H1 (cell line): ENCODE measurements around the gene RERE. TPM values are rescaled to one million over a fixed set of nuclear protein-coding genes. Genes with fewer than 3 reads are reported as not detected.

Source experiments
- BRCA1 ChIP-seq: IDR thresholded peaks from 2 replicates; pipeline ENCODE4 v1.6.1; 2012; ENCODE audit warnings: low read depth, low read length, improper control_type of control experiment
- TAF7 ChIP-seq: optimal IDR thresholded peaks from 2 replicates; pipeline ENCODE3; 2011; ENCODE audit warnings: low read depth, mild to moderate bottlenecking, inconsistent platforms, low read length, moderate library complexity, borderline replicate concordance
- polyA plus RNA-seq, 7 experiments: library from polyadenylated mRNA; depleted of rRNA in 3 of 7; stranded (reverse) in 5 of 7; unstranded in 2 of 7; fragments of >200 nt in 5 of 7; fragments of 200-250 nt in 2 of 7; gene quantifications; 1 replicate in 5 of 7; 2 replicates in 1 of 7; 4 replicates in 1 of 7; pipeline versions ENCODE4 v1.2.1 to v1.2.3, GENCODE V29; 2011 to 2013; ENCODE audit warnings: missing spikeins in 2 of 7, mixed read lengths in 2 of 7
- total RNA-seq: library from RNA; stranded (reverse); fragmentation: NEBNext Ultra II Directional; extraction: Animal tissue kit (Norgen Biotek cat#: 25700); gene quantifications from 2 replicates; pipeline ENCODE4 v1.2.1, GENCODE V29; 2021
- TF ChIP-seq, protein P1 (sequence below): IDR thresholded peaks from 2 replicates; pipeline ENCODE4 v1.6.1; 2012; ENCODE audit warnings: inconsistent platforms

RERE gene
- total and polyA plus RNA-seq, 2 of the 8 experiments (the other 6 are each of a cell fraction or from before 2014, with no cell fraction given) = 15.3 to 142 TPM

DNA sequence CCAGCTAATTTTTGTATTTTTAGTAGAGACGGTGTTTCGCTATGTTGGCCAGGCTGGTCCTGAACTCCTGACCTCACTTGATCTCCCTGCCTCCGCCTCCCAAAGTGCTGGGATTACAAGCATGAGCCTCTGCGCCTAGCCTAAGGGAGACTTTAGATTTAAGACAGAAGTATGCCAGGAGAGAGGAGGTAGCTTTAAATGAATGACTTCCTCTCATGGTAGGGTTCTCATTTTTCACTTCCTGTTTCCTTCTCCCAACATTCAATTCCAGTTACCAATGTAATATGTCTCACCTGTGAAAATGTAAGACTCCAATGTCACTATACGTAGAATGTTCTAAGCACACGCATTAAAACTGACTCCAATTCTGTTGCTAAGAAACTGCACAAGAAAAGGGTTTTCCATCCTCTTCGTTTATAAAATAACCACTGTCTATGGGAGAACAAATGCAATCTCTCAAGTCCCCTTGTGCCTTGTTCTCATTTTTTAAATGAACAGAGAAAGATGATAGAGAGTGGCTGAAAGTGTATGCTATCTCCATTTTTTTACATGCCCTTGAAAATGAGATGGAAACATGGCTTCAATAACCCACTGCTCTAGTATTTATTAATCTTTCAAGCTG lies 359.6 kb downstream of the RERE start (continued):
- TF ChIP-seq, protein P1, sequence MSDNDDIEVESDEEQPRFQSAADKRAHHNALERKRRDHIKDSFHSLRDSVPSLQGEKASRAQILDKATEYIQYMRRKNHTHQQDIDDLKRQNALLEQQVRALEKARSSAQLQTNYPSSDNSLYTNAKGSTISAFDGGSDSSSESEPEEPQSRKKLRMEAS = no peak
- TF ChIP-seq BRCA1 = no peak
- no peak for TF ChIP-seq TAF7
- TF ChIP-seq, all 59 proteins: peak for 0
